NOMO-1 (cell line): Measurements from ENCODE around the gene ZNF385C.
"Not testable (repeated sequence)": the region's sequence is repeated elsewhere in the genome, so short reads cannot be mapped to it uniquely, and the experiment has no call there.

Source experiments
- DNase-seq, 2 experiments: peaks; one replicate each; lab custom pipeline; 2025; ENCODE audit not compliant: unreplicated experiment in 2 of 2; lab: John Stamatoyannopoulos, UW

The ZNF385C gene

GRCh38 chr17:42097691-42098631 lies at the start of gene ZNF385C:
ZNF385C (minus strand) TSS chr17:42098473; CDS start chr17:42063056, 35,417 bp downstream.
- DNase-seq = no peak

- DNase-seq = no peak
These were observed 48.8 kb upstream of the ZNF385C start for GRCh38 chr17:42146911-42147607.

GRCh38 chr17:42143138-42143537 lies 44.9 kb upstream of the ZNF385C start:
- not testable (repeated sequence) for DNase-seq

- no peak for DNase-seq
These were observed 44.2 kb upstream of the ZNF385C start for GRCh38 chr17:42142371-42142896.

GRCh38 chr17:42141382-42141781 lies 43.1 kb upstream of the ZNF385C start:
- DNase-seq = no peak

- not testable (repeated sequence) for DNase-seq
These were observed 42.4 kb upstream of the ZNF385C start for GRCh38 chr17:42140690-42141089.

GRCh38 chr17:42138749-42139492 lies 40.6 kb upstream of the ZNF385C start:
- no peak for DNase-seq

GRCh38 chr17:42136654-42137051 lies 38.4 kb upstream of the ZNF385C start:
- DNase-seq = no peak

GRCh38 chr17:42135664-42136653 lies 37.7 kb upstream of the ZNF385C start:
- DNase-seq = peak; percentile 26 to 65

- no peak for DNase-seq
These were observed 36.9 kb upstream of the ZNF385C start for GRCh38 chr17:42135151-42135550.

- DNase-seq = no peak
These were observed 35.3 kb upstream of the ZNF385C start for GRCh38 chr17:42133461-42134041.

GRCh38 chr17:42132941-42133340 lies 34.7 kb upstream of the ZNF385C start:
- peak; percentile 51 to 60 for DNase-seq

GRCh38 chr17:42131981-42132432 lies 33.7 kb upstream of the ZNF385C start:
- peak in 1 of 2 experiments; percentile 11 for DNase-seq

GRCh38 chr17:42131232-42131631 lies 33.0 kb upstream of the ZNF385C start:
- DNase-seq = no peak

GRCh38 chr17:42130310-42130936 lies 32.1 kb upstream of the ZNF385C start:
- no peak for DNase-seq

GRCh38 chr17:42129109-42129837 lies 31.0 kb upstream of the ZNF385C start:
- DNase-seq = no peak

- DNase-seq = no peak
These were observed 29.1 kb upstream of the ZNF385C start for GRCh38 chr17:42127414-42127813.

GRCh38 chr17:42126836-42127235 lies 28.6 kb upstream of the ZNF385C start:
- DNase-seq = no peak
